Left cardiac atrium (tissue), 4 donors: ENCODE measurements around the gene COX8A. TPM values are rescaled to one million over a fixed set of nuclear protein-coding genes. Genes with fewer than 3 reads are reported as not detected.

Experiments
- ATAC-seq, 2 donors: fragments of 200-7000 bp; cut with Tn5 transposase; one replicate each; pipeline ENCODE4 v1.9.1; 2020; ENCODE audit warnings: mild to moderate bottlenecking in 2 of 2, moderate library complexity in 2 of 2
- DNase-seq: peaks from one replicate; pipeline ENCODE4 v3.0.0-alpha.2; 2020
- intact Hi-C, 2 donors: fragments of 100-400 bp; cut with DNase I; formaldehyde crosslinking; loops; one replicate each; pipeline versions ENCODE4 v1.14.1 to v1.15.1; 2022 to 2023
- total RNA-seq, 2 donors: library from RNA; stranded (reverse); fragmentation: NEBNext Ultra II Directional; extraction: Animal tissue kit (Norgen Biotek cat#: 25700); gene quantifications; one replicate each; pipeline ENCODE4 v1.2.1, GENCODE V29; 2021
- donor health status: DM: no; HTN: yes; CAD: no.
- donor health status: DM: no; HTN: yes; CAD: no; lungs with severe emphysema.
- donor health status: DM: yes; HTN: yes; CAD: no.
- donor health status: Dilated cardiomyopathy.

The COX8A gene
- total RNA-seq, 2 donors from 2014 or later: 786 to 820 TPM

- ATAC-seq (no peak), DNase-seq (no peak)
- intact Hi-C loops: no loop called here
Measured at GRCh38 chr11:64013141-64013896, 38.9 kb downstream of the COX8A start.

GRCh38 chr11:64014356-64014755 lies 39.9 kb downstream of the COX8A start:
- intact Hi-C loops: no loop called here
- no peak for ATAC-seq
- no peak for DNase-seq

GRCh38 chr11:64015510-64015909 lies 41.1 kb downstream of the COX8A start:
- intact Hi-C loops: no loop called here
- no peak for ATAC-seq

GRCh38 chr11:64015935-64016845 lies 41.8 kb downstream of the COX8A start:
- DNase-seq: no peak
- intact Hi-C loops: no loop called here
- ATAC-seq: no peak

More at GRCh38 chr11:64015510-64015909, 41.1 kb downstream of the COX8A start:
- no peak for DNase-seq

GRCh38 chr11:64017945-64018224 lies 43.5 kb downstream of the COX8A start:
- intact Hi-C loops: no loop called here
- DNase-seq (no peak), ATAC-seq (no peak)

- DNase-seq: no peak
- ATAC-seq: no peak
- intact Hi-C loops: no loop called here
Measured at GRCh38 chr11:64018310-64018709, 43.9 kb downstream of the COX8A start.

GRCh38 chr11:64019106-64020037 lies 45.0 kb downstream of the COX8A start:
- DNase-seq: no peak
- intact Hi-C loops: no loop called here

GRCh38 chr11:64020976-64021756 lies 46.7 kb downstream of the COX8A start:
- intact Hi-C loops: no loop called here
- DNase-seq: no peak
- no peak for ATAC-seq

More at GRCh38 chr11:64019106-64020037, 45.0 kb downstream of the COX8A start:
- peak; percentile 7 to 23 for ATAC-seq

- intact Hi-C loops: no loop called here
- DNase-seq: no peak
- ATAC-seq: peak; percentile 21 to 45
Measured at GRCh38 chr11:64021757-64022093, 47.3 kb downstream of the COX8A start.

GRCh38 chr11:64022125-64022784 lies 47.8 kb downstream of the COX8A start:
- ATAC-seq (no peak), DNase-seq (no peak)
- intact Hi-C loops: no loop called here

- ATAC-seq (peak; percentile 12 to 31), DNase-seq (no peak)
- intact Hi-C loops: no loop called here
Measured at GRCh38 chr11:64023712-64024710, 49.6 kb downstream of the COX8A start.

GRCh38 chr11:64025205-64025604 lies 50.8 kb downstream of the COX8A start:
- intact Hi-C loops: no loop called here
- DNase-seq (no peak), ATAC-seq (no peak)

Other genes starting within 250 kb of the COX8A start
- gene ZFTA, start 205.8 kb upstream of the COX8A start, total RNA-seq: 10 to 100 TPM; 15.5 to 16.0 TPM
- 10 to 100 TPM; 13.3 to 13.5 TPM for gene SPINDOC, start 161.2 kb upstream of the COX8A start, total RNA-seq
- gene MARK2, start 135.5 kb upstream of the COX8A start, total RNA-seq: 10 to 100 TPM; 33.5 to 37.5 TPM
- 1 to 10 TPM; 2.3 to 8.3 TPM for gene RCOR2, start 57.5 kb upstream of the COX8A start, total RNA-seq
- 10 to 100 TPM; 26.0 to 29.1 TPM for gene NAA40, start 35.6 kb upstream of the COX8A start, total RNA-seq
- 10 to 100 TPM; 44.4 to 47.8 TPM for gene OTUB1, start 11.8 kb downstream of the COX8A start, total RNA-seq
- gene FLRT1, start 61.3 kb downstream of the COX8A start, total RNA-seq: 1 to 10 TPM; 1.3 to 1.6 TPM
- 10 to 100 TPM; 37.9 to 48.0 TPM for gene MACROD1, start 191.5 kb downstream of the COX8A start, total RNA-seq
- 100 to 1,000 TPM; 102 to 125 TPM for gene STIP1, start 211.6 kb downstream of the COX8A start, total RNA-seq
- gene FERMT3, start 232.1 kb downstream of the COX8A start, total RNA-seq: 10 to 100 TPM; 23.8 to 25.8 TPM